K562 (cell line): ENCODE measurements around the gene RCE1.

Experiments used
- BRCA1 ChIP-seq, 2 experiments: fragments of 450-650 bp in 1 of 2; sonication (generic) in 1 of 2; formaldehyde crosslinking in 1 of 2; IDR thresholded peaks; 2 replicates each; pipeline versions ENCODE4 v1.5.0 to v1.6.1; 2017 to 2020; ENCODE audit warnings: mild to moderate bottlenecking in 1 of 2, missing genetic modification reagents in 1 of 2
- CHAMP1 ChIP-seq: fragments of 450-650 bp; IDR thresholded peaks from 2 replicates; pipeline ENCODE4 v1.6.1; 2016; ENCODE audit warnings: mild to moderate bottlenecking
- CHCHD3 ChIP-seq: fragments of 250-450 bp; sonication (Bioruptor Pico); IDR thresholded peaks from 2 replicates; pipeline ENCODE4 v2.1.2; 2022; ENCODE audit warnings: mild to moderate bottlenecking
- CREB5 ChIP-seq: fragments of 250-450 bp; sonication (Bioruptor Pico); IDR thresholded peaks from 2 replicates; pipeline ENCODE4 v1.5.0; 2020; ENCODE audit warnings: mild to moderate bottlenecking
- CTCF ChIP-seq, 3 experiments: IDR thresholded peaks in 2 of 3; conservative IDR thresholded peaks in 1 of 3; 2 replicates each; pipeline ENCODE4 v1.5.1; 2011 to 2012; ENCODE audit warnings: low read length in 3 of 3, mild to moderate bottlenecking in 3 of 3, control low read depth in 2 of 3, improper control_type of control experiment in 1 of 3, inconsistent platforms in 1 of 3, low read depth in 1 of 3, mixed read lengths in 1 of 3, moderate library complexity in 1 of 3; ENCODE audit not compliant: insufficient read depth in 2 of 3
- CUX1 ChIP-seq: fragments of 200-800 bp; sonication (Bioruptor generic); IDR thresholded peaks from 2 replicates; pipeline ENCODE4 v1.6.1; 2016; ENCODE audit warnings: missing genetic modification characterization, missing compliant biosample characterization
- E2F6 ChIP-seq, 2 experiments: IDR thresholded peaks; 2 replicates each; pipeline ENCODE4 v1.6.1; 2011; ENCODE audit warnings: borderline replicate concordance in 1 of 2, control low read depth in 1 of 2, low read depth in 1 of 2, low read length in 1 of 2, mild to moderate bottlenecking in 1 of 2, mixed read lengths in 1 of 2, moderate library complexity in 1 of 2; ENCODE audit not compliant: insufficient read depth in 1 of 2, insufficient read length in 1 of 2, poor library complexity in 1 of 2, severe bottlenecking in 1 of 2; ENCODE audit errors: extremely low read depth in 1 of 2
- FOS ChIP-seq: IDR thresholded peaks from 3 replicates; pipeline ENCODE4 v1.6.1; 2011; ENCODE audit not compliant: insufficient read length; ENCODE audit errors: extremely low read depth
- PHF21A ChIP-seq: fragments of 450-650 bp; IDR thresholded peaks from 2 replicates; pipeline ENCODE4 v1.6.1; 2017; ENCODE audit warnings: low read depth, borderline replicate concordance
- SMARCA4 ChIP-seq: fragments of 450-650 bp; IDR thresholded peaks from 2 replicates; pipeline ENCODE4 v1.6.1; 2016
- STAT6 ChIP-seq: sonication (generic); formaldehyde crosslinking; IDR thresholded peaks from 2 replicates; pipeline ENCODE4 v1.8.1; 2023; ENCODE audit warnings: mild to moderate bottlenecking, missing genetic modification reagents
- ZBTB11 ChIP-seq, 3 experiments: fragments of 200-800 bp in 1 of 3; fragments of 250-450 bp in 1 of 3; fragments of 450-650 bp in 1 of 3; sonication (Bioruptor Pico) in 1 of 3; sonication (Bioruptor generic) in 1 of 3; formaldehyde crosslinking in 1 of 3; IDR thresholded peaks; 2 replicates each; pipeline versions ENCODE4 v1.6.1 to v1.8.0; 2016 to 2022; ENCODE audit warnings: mild to moderate bottlenecking in 2 of 3, missing genetic modification characterization in 2 of 3, missing compliant biosample characterization in 1 of 3, moderate library complexity in 1 of 3
- ZFX ChIP-seq: sonication (generic); formaldehyde crosslinking; IDR thresholded peaks from 2 replicates; pipeline ENCODE4 v1.8.0; 2022; ENCODE audit warnings: mild to moderate bottlenecking, missing genetic modification reagents, moderate library complexity

GRCh38 chr11:66810576-66811185 lies 32.6 kb upstream of the RCE1 start:
- no peak for TF ChIP-seq ZFX (CRISPR knock-in tag)
- TF ChIP-seq CUX1 (CRISPR knock-in tag) = no peak
- TF ChIP-seq STAT6 (CRISPR knock-in tag) = no peak
- TF ChIP-seq SMARCA4 = no peak
- no peak for TF ChIP-seq CTCF (IDR thresholded peaks at IDR 0.05 in 2 of 3, conservative IDR thresholded peaks at IDR 0.05 in 1 of 3; ENCODE audit: insufficient read depth in 2 of 3, low read depth in 1 of 3, low read length in 3 of 3)
- no peak for TF ChIP-seq CHCHD3 (CRISPR knock-in tag)
- TF ChIP-seq ZBTB11 (CRISPR knock-in tag; IDR thresholded peaks at IDR 0.05) = no peak
- TF ChIP-seq CREB5 (CRISPR knock-in tag) = no peak
- TF ChIP-seq CHAMP1 = no peak
- no peak for TF ChIP-seq E2F6 (IDR thresholded peaks at IDR 0.05; ENCODE audit: borderline replicate concordance in 1 of 2, extremely low read depth in 1 of 2, insufficient read depth in 1 of 2, insufficient read length in 1 of 2, low read depth in 1 of 2, low read length in 1 of 2, poor library complexity in 1 of 2, severe bottlenecking in 1 of 2)
- no peak for TF ChIP-seq BRCA1 (IDR thresholded peaks at IDR 0.05)
- no peak for TF ChIP-seq BRCA1 (CRISPR knock-in tag; IDR thresholded peaks at IDR 0.05)
- TF ChIP-seq FOS = no peak
- TF ChIP-seq PHF21A = no peak
